Mesodermal cell (in vitro differentiated cells): ENCODE results near the gene CLCN5.
A peak's percentile ranks its signal among the peaks of the same experiment; 100 is the strongest.
"Not testable (repeated sequence)": the region's sequence is repeated elsewhere in the genome, so short reads cannot be mapped to it uniquely, and the experiment has no call there.

ENCODE experiments used
- H3K27ac ChIP-seq: 2 replicates; pipeline ENCODE4 v1.7.0; 2013; ENCODE audit warnings: mild to moderate bottlenecking, low read depth, low read length, moderate library complexity; ENCODE audit not compliant: severe bottlenecking
- H3K36me3 ChIP-seq: 2 replicates; pipeline ENCODE4 v1.7.1; 2013; ENCODE audit warnings: mild to moderate bottlenecking, low read length, moderate library complexity; ENCODE audit not compliant: control insufficient read depth, insufficient read depth
- H3K4me1 ChIP-seq: one replicate; pipeline ENCODE4 v1.7.1; 2013; ENCODE audit warnings: mild to moderate bottlenecking, low read length; ENCODE audit not compliant: insufficient read depth, control insufficient read depth, poor library complexity, severe bottlenecking
- H3K4me3 ChIP-seq: 2 replicates; pipeline ENCODE4 v1.7.0; 2013; ENCODE audit warnings: low read length, control low read depth, mild to moderate bottlenecking; ENCODE audit not compliant: insufficient read depth, poor library complexity, severe bottlenecking; ENCODE audit errors: extremely low read depth
- H3K9me3 ChIP-seq: 2 replicates; pipeline ENCODE4 v1.7.1; 2013; ENCODE audit warnings: mild to moderate bottlenecking, low read length, moderate library complexity; ENCODE audit not compliant: control insufficient read depth
- WGBS, 2 experiments: methylation state at CpG; one replicate each; pipeline ENCODE4 v1.1.5; 2013; ENCODE audit warnings: missing lambda C conversion rate in 2 of 2; ENCODE audit not compliant: insufficient coverage in 2 of 2; 5-methylcytosine and 5-hydroxymethylcytosine counted together

CLCN5 gene

GRCh38 chrX:49995795-49996455 is 73.5 kb downstream of the CLCN5 start:
- Histone ChIP-seq H3K4me1 (peaks cover 54% of the 10 kb centered on the region), H3K27ac (peak overlapping the region; percentile 98), H3K4me3 (no peak overlapping the region), H3K9me3 (no peaks in the 10 kb centered on the region), H3K36me3 (no peaks in the 10 kb centered on the region)
- 52 to 65% methylated on average over 2 of the region's 2 CpGs for WGBS, 2 experiments

- no peaks in the 10 kb centered on the region for H3K36me3 ChIP-seq
- H3K4me1 ChIP-seq = peaks cover 54% of the 10 kb centered on the region
- peak overlapping the region; percentile 98 for H3K27ac ChIP-seq
- WGBS, 2 experiments = no CpG with 5 or more reads among the region's 2 CpGs
- H3K4me3 ChIP-seq = no peak overlapping the region
- no peaks in the 10 kb centered on the region for H3K9me3 ChIP-seq
Measured at GRCh38 chrX:49996474-49996873, 74.1 kb downstream of the CLCN5 start.

- H3K4me3 ChIP-seq = no peak overlapping the region
- H3K27ac ChIP-seq = no peak overlapping the region
- H3K36me3 ChIP-seq = no peaks in the 10 kb centered on the region
- WGBS, 2 experiments = no CpG with 5 or more reads among the region's 3 CpGs
- peaks cover 41% of the 10 kb centered on the region for H3K4me1 ChIP-seq
- no peaks in the 10 kb centered on the region for H3K9me3 ChIP-seq
Measured at GRCh38 chrX:49999087-49999486, 76.7 kb downstream of the CLCN5 start.

GRCh38 chrX:50000937-50001542 is 78.6 kb downstream of the CLCN5 start:
- H3K27ac ChIP-seq = no peak overlapping the region

GRCh38 chrX:50002067-50002714 is 79.8 kb downstream of the CLCN5 start:
- Histone ChIP-seq H3K9me3 (no peaks in the 10 kb centered on the region), H3K4me3 (no peak overlapping the region), H3K4me1 (peaks cover 24% of the 10 kb centered on the region), H3K27ac (no peak overlapping the region), H3K36me3 (no peaks in the 10 kb centered on the region)
- 100% methylated on average over 1 of the region's 2 CpGs; no CpG with 5 or more reads in 1 of the 2 experiments for WGBS, 2 experiments

More at GRCh38 chrX:50000937-50001542, 78.6 kb downstream of the CLCN5 start:
- Histone ChIP-seq H3K36me3 (no peaks in the 10 kb centered on the region), H3K4me1 (peaks cover 32% of the 10 kb centered on the region), H3K4me3 (no peak overlapping the region), H3K9me3 (no peaks in the 10 kb centered on the region)

- Histone ChIP-seq H3K36me3 (no peaks in the 10 kb centered on the region), H3K27ac (no peak overlapping the region), H3K4me3 (no peak overlapping the region), H3K4me1 (peaks cover 12% of the 10 kb centered on the region), H3K9me3 (no peaks in the 10 kb centered on the region)
- no CpG with 5 or more reads among the region's 4 CpGs for WGBS, 2 experiments
Measured at GRCh38 chrX:50003467-50003866, 81.1 kb downstream of the CLCN5 start.

- no peak overlapping the region for H3K27ac ChIP-seq
- no peak overlapping the region for H3K4me3 ChIP-seq
- WGBS, 2 experiments = 100% methylated on average over 1 of the region's 2 CpGs; no CpG with 5 or more reads in 1 of the 2 experiments
- no peaks in the 10 kb centered on the region for H3K9me3 ChIP-seq
- peaks cover 9% of the 10 kb centered on the region for H3K4me1 ChIP-seq
- no peaks in the 10 kb centered on the region for H3K36me3 ChIP-seq
Measured at GRCh38 chrX:50003927-50004326, 81.5 kb downstream of the CLCN5 start.

GRCh38 chrX:50025591-50025990 is 103.2 kb downstream of the CLCN5 start:
- not testable (repeated sequence) for H3K4me3 ChIP-seq, H3K9me3 ChIP-seq, H3K36me3 ChIP-seq, H3K4me1 ChIP-seq, H3K27ac ChIP-seq
- WGBS, 2 experiments = 75% methylated on average over 2 of the region's 5 CpGs; no CpG with 5 or more reads in 1 of the 2 experiments

GRCh38 chrX:50035126-50035525 is 112.7 kb downstream of the CLCN5 start:
- Histone ChIP-seq H3K9me3 (no peaks in the 10 kb centered on the region), H3K36me3 (no peaks in the 10 kb centered on the region), H3K4me3 (no peak overlapping the region), H3K4me1 (no peaks in the 10 kb centered on the region), H3K27ac (no peak overlapping the region)

- no peaks in the 10 kb centered on the region for H3K9me3 ChIP-seq
- H3K36me3 ChIP-seq = no peaks in the 10 kb centered on the region
- no peaks in the 10 kb centered on the region for H3K4me1 ChIP-seq
- WGBS, 2 experiments = no CpG with 5 or more reads among the region's 2 CpGs
- H3K27ac ChIP-seq = no peak overlapping the region
- H3K4me3 ChIP-seq = no peak overlapping the region
Measured at GRCh38 chrX:50036426-50036825, 114.0 kb downstream of the CLCN5 start.

- no peaks in the 10 kb centered on the region for H3K9me3 ChIP-seq
- 100% methylated on average over 1 of the region's 3 CpGs; no CpG with 5 or more reads in 1 of the 2 experiments for WGBS, 2 experiments
- H3K4me1 ChIP-seq = no peaks in the 10 kb centered on the region
- no peak overlapping the region for H3K27ac ChIP-seq
- peaks cover 5% of the 10 kb centered on the region for H3K36me3 ChIP-seq
- no peak overlapping the region for H3K4me3 ChIP-seq
Measured at GRCh38 chrX:50045823-50046222, 123.4 kb downstream of the CLCN5 start.
